HG03439 (cell line): ENCODE measurements around the gene TREML1.
"Not testable (repeated sequence)": the region's sequence is repeated elsewhere in the genome, so short reads cannot be mapped to it uniquely, and the experiment has no call there.

Experiments used
- ATAC-seq: cut with Tn5 transposase; IDR thresholded peaks from one replicate; pipeline ENCODE4 v1.9.1; 2021; ENCODE audit warnings: mild to moderate bottlenecking, moderate library complexity; ENCODE audit not compliant: unreplicated experiment

The TREML1 gene, protein sequence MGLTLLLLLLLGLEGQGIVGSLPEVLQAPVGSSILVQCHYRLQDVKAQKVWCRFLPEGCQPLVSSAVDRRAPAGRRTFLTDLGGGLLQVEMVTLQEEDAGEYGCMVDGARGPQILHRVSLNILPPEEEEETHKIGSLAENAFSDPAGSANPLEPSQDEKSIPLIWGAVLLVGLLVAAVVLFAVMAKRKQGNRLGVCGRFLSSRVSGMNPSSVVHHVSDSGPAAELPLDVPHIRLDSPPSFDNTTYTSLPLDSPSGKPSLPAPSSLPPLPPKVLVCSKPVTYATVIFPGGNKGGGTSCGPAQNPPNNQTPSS

DNA sequence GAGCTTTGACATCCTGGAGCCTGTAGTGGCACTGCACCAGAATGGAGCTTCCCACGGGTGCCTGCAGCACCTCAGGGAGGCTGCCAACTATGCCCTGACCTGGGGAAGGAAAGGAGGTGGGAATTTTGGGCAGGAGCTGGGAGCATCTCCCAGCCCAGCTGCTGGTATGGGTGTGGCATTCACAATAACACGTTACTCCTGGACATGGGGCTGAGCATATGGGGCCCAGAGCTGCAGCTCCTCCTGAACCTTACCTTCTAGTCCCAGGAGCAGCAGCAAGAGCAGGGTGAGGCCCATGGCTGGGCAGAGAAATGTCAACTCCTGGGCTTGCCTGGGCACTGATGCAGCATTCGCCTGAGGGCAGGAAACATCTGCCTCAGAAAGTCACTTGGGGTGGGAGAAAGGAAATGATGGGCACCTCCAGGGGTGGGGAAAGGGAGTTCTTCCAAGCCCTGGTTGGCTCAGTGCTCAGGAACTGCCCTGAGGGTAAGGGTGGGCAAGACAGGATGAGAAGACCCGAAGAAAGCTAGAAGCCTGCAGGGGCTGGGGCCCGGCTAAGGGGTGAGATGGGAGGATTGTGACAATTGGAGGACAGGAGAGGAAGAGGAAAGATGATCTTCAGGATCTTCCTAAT, at the start of gene TREML1:
Gene TREML1, minus strand, starts transcription at position 356 of the 634 bp plus-strand sequence. Its CDS starts 59 bp downstream, at position 297.
- ATAC-seq, result no peak

DNA sequence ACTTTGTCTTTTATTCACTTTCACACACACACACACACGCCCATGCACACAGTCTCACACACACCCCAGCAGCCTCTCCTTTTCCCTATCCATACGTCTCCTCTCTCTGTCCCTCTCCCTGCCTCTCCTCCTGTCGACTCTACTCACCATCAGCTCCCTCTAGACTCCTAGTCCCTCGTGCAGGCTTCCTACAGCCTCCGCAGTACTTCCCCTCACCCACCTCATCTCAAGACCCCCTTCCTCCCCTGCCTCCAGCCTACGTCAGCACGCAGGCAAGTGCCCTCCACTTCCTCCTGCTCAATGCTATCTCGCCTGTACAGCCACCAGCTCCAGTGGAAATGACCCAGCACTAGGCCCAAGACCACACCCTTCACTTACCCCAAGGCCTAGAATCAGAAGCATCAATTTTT, 47.6 kb upstream of the TREML1 start:
- no peak for ATAC-seq

DNA sequence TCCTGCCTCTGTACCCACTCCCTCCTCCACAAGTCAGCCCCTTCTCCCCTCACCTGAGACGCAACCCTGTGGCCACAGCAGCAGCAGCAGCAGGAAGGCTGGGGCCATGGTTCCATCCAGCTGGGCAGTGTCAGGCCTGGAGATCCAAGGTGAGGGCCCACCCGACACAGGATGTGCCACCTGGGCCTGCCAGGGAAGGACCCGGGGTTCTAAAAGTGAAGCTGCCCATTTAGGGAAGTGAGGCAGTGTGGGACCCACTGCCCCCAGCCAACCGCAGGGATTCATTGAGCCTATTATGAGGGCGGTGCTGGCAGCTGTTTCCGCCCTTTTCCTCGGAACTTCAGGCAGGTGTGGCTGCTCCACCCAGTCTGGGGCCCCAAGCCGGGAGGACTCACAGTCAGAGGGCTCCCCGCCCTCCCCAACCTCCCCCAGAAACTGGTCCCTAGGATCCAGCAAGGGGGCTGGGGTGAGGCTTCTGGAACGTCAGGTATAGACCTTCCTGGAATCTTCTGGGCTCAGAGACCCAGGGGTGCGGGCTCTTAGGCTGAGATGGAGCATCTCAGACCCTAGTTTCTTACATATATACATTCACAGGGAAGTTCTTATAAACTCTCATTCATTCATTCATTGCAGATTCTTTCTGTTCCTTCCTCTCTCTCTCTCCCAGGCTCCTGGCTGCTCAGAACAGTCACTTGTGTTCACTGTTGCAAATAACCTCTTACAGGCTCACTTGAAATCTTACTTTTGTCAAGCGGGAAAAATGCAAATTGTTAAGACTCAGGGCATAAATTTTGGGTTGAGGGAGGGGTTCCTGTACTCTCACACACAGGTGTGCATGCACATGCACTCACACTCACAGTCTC, 47.0 kb upstream of the TREML1 start, which contains the start of gene TREML2:
Gene TREML2, minus strand, starts transcription at position 249 of the 863 bp plus-strand sequence. Its CDS starts 141 bp downstream, at position 108.
- no peak for ATAC-seq

DNA sequence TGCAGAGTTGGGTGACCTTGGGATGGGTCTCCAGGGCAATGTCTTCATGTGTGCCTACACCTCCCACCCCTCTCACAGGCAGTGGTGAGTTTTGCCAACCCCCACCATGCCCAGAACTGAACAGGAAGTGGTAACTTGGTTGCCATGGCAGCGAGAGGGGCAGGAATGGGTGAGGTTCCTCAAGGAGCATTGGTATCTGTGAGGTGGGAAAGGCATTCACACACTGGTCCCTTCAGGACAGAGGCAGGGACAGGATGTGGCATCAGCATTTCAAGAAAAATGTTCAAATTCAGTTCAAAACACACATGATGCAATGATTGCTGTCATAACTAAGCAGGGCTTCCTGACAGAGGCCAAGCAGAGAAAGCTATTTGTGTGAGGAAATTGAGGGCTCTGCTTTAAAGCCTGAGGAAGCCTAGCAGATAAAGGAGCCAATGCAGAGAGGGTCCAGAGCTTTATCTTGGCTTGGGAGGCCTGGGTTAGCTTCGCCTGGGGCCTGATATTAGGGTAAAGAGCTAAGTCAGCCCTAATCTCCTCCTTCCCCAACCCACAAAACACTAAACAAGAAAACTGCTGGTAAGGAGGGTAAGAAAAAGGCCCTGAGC, 46.3 kb upstream of the TREML1 start:
- ATAC-seq, result no peak

DNA sequence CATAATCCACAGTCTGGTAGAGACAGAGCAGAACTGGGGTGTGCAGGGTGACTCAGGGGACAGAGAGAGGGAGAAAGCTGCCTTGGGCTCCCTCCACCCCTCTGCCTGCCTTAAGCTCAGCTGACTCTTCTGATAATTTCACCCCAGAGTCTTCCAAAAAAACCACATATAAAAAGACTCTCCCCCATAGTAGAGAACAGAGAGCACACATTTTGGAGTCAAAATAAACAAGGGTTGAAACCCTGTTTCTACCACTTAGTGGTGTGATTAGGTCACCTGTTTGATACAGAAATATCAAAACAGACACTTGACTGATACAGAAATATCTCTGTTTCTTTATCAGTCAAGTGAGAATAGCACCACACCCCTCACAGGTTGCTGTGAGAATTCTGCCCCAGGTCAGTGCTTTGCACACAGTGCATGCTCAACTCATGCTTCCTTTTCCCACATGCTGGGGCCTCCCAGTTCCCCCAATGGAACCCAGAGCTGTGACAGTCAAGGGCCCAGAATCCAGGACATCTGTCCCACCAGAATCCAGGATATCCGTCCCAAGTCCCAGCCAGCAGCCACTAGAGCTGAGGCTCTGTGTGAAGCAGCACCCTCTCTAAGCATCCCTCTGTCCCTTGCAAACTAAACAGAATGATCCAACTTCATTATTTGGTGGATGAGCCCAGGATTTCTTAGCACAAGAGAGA, 45.6 kb upstream of the TREML1 start:
- no peak for ATAC-seq

DNA sequence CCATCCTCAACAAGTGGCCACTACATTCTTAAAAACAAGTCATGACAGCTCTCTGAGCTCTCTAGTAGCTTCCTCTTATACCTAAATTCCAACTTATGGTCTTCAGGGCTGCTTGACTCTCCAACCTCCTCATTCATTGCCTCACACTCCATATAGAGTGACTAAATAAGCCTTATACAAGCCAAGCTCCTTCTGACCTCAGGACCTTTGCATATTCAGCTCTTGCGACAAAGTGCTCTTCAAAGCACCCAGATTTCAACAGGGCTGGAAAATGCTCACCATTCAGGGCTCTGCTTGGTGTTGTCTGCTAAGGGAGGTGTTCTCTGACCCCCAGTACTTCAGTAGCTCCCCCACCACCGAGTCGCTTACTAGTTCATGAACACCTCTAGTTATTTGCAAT, 43.1 kb upstream of the TREML1 start:
- ATAC-seq, result no peak

DNA sequence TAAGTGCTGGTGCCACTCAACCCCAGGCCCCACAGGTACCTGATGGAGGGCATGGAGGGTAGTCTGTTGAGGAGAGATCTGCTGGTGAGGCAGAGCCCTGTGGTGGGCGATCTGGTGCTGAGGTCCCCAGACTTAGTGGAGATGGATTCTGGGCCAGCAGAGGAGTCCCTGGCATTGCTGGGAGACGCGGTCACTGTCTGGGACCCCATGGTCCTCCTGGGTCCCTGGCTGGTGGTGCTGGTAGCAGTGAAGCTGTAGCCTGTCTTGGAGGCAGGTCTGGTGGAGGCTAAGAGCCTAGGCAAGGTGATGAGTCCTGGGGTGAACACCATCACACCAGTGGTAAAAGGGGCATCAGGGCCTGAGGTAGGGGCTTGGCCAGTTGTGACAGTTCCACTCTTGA, 40.2 kb upstream of the TREML1 start:
- no peak for ATAC-seq

DNA sequence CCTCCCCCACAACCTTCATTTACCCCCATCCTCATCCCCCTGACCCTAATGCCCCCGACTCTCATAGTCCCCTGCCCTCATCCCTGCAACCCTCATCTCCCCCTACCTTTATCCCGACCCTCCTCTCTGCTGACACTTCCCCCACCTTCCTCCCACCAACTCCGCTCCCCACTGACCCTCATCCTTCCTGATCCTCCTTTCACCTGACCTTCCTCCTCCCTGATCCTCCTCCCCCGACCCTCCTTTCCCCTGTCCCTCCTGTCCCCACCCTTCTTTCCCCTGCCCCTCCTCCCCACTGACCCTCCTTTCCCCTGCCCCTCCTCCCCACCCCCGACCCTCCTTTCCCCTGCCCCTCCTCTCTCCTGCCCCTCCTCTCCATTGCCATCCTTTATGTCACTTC, 39.7 kb upstream of the TREML1 start:
- no peak for ATAC-seq

DNA sequence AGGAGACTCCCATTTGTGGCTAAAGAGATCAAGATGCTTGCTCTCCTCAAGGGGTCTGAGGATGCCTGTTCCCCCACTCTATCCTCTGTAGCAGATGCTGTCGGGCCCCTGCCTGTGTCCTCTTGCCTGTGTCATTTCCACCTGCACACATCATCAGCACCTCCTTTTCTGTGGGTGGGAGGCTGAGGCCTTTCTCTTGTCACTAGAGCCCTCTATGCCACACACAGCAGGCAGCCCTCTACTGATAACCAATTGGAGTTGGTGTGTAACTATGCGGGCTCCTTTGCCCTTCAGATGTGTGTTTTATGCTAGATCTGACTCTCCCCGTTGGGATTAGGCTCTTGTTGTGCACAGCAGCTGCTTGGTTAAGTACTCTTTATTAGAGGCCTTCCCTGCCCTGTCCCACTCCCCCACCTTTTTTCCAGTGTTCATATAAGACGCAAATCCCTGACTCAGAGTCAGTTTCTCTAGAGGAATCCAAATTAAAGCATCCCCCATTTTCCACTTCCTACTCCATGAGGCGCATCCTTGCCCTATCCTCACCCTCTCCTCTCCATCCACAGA, 39.1 kb upstream of the TREML1 start:
- no peak for ATAC-seq

DNA sequence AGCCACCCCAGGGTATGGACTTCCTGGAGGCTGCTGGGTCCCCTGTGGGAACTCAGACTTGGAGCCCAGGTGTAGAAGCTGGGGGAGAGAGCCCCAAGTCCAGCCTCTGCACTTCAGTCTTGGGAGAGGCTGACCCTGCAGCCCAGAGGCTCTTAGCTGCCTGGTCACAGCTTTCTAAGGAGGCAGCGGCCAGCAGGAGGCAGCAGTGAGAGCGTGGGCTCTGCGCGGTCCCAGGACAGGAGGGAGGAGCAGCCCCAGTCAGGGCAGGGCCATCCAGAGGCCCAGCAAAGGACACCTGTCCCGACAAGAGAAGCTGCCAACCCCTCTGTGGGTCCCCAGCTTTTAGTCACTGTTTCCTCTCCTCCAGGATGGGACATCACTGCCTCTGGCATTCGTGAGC, 37.4 kb upstream of the TREML1 start:
- no peak for ATAC-seq

DNA sequence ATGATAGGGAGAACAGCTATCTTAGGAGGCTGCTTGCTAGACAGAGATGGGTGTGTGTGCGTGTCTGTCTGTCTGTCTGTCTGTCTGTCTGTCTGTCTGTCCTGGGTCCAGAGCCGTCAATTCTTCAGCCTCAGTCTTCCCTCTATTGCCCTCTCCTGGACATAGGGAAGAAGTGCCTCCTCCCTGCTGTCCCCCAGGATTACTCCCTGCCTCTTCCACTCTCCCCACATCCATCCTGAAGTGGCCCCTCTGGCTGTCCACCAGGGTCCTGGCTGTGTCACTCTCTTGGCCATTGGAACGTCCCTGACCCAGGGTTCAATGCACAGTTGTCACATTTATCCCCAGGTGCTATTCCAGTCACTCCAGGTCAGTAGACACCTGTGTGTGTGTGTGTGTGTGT, 36.6 kb upstream of the TREML1 start:
- ATAC-seq, result no peak

DNA sequence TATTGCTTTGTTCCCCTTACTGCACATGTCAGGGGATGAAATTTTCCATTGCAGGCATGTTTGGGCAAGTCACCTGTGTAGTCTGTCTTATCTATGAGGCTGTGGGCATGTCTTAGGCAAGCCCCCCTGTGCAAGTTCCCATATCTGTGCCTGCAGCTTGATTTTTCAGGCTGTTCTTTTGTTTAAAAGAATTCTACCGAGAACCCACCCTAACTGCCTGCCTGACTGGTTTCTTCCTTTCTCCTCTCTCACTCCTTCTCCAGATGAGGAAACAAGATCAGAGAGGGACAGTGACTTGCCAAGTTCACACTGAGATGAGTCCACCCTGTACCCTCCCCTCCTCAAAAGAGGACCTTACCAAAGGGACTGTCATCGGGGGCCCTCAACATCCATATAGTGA, 35.8 kb upstream of the TREML1 start:
- no peak for ATAC-seq

DNA sequence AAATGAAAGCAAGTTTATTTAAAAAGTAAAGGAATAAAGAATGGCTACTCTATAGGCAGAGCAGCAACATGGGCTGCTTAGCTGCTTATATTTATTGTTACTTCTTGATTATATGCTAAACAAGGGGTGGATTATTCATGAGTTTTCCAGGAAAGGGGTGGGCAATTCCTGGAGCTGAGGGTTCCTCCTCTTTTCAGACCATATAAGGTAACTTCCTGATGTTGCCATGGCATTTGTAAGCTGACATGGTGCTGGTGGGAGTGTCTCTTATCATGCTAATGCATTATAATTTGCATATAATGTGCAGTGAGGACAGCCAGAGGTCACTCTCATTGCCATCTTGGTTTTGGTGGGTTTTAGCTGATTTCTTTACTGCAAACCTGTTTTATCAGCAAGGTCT, 34.9 kb upstream of the TREML1 start:
- not testable (repeated sequence) for ATAC-seq

DNA sequence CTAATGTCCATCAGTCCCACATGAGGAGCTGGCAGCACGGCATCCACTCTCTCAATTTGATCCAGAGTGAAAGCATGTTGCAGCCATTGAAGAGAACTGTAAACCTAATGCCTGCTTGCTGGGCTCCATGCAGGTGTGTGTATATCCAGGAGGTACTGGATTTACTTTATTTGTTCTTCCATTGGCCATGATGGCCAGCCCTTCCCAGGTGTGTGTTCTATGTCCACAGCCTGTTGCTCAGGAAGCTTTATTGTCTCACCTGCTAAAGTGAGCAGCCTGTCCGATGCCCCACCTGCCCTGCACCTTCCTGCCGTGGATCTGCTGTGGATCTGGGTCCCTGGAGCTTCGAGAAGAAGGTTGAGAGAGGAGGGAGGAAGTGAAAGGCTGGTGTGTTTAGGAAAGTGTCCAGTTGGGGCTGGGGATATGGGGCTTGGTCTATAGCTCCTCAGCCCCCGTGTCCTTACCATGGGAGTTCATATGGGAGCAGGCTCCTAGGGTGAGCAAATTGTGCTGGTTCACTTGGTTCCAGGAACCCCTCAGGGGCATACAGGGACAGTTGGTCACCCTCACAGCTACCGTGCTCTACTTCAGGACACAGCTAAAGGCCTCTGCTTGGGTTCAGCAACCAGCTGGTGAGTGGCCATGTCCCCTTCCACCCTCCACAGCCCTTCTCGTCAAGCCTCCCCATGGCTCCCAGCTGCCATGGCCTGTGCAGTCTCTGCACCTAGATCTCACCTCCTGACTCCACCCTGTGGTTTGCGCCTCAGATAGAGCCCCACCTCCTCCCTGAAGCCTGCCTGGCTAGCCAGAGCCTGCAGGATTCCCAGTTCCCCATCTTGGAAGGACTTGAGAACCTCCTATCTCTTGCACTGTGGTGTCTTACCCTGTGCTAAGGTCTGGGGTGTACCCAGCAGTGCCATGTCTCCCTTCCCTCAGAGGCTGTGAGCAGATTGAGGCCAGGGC, 34.1 kb upstream of the TREML1 start:
- ATAC-seq, result no peak

DNA sequence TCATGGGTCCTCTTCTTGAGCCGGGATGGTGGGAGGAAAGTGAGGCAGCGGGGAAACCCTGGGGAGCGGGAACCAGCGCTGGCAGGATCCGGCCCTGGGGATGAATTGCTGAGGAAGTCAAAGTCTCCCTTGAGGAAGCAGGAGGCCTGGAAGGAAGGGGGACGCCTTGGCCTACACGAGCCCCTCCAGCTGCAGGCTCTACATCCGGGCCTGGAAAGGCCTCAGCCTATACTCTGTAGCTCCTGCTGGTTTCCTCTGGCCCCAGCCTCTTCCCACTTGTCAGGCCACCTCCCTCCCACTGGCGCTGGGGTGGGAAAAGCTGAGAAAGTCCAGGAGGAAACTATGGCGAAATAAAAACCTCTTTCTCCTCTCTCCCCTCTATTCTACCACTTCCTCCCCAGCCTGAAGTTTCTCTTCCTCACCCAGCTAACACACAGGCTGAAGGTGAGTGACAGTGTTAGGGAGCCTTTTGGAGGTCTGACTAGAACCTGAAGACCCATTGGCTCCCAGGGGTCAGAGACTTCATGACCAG, 31.9 kb upstream of the TREML1 start:
- no peak for ATAC-seq

DNA sequence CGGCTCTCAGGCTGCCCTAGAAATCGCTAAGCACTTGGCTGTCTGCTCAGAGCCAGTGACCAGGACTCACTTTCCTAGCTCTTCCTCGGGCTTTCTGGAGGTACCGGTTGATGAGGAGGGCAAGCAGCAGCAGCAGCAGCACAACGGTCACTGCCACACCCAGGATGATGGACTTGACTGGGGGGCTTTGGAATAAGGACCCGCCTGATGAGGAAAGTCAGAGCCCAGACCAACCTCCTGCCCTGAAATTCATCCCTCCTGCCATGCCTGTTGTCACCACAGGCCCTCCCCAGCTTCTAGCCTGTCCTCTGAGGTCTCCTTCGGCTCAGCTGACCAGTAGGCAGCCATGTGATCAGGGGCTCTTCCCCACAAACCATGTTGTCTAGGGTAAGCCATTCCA, 30.6 kb upstream of the TREML1 start:
- no peak for ATAC-seq

DNA sequence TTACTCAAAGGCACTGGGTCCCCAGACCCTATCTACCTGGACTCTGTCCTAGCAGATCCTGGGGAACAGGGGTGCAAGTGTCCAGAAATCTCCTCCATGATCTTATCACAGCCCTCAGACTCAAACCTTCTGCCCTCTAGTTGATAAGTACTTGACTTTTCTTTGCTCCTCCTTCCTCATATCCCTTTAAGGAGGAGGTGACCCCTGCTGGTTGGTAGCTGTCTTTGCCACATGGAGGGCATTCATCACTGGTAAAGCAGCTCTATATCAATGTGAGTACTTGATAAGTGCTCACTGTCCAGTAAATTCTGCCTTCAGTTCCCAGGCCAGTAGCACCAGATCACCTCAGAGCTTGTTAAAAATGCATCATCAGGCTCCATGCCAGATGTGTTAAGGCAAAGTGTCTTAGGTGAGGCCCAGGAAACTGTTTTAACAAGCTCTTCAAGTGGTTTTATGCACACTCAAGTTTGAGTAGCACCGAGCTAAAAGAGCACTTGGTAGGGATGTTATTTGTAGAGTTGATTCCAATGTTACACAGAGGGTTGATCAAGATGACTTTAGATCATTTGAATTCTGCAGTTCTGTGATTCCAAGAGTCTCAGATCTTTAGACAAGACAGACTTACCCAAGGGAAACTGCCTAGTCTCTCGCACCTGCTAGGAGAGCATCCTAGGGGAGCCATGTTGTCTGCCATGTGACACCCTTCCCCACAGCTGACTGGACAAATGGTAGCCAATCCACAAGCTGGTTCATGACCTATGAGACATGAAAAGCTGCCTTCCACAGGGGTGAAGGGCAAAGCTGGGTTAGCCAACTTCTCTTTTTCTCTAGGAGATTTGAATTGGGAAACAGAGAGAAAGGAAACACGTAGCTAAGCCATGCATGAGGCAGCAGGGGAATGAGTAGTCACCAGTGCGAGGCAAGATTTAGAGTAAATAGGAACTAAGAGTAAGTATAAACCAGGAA, 28.2 kb upstream of the TREML1 start:
- no peak for ATAC-seq

DNA sequence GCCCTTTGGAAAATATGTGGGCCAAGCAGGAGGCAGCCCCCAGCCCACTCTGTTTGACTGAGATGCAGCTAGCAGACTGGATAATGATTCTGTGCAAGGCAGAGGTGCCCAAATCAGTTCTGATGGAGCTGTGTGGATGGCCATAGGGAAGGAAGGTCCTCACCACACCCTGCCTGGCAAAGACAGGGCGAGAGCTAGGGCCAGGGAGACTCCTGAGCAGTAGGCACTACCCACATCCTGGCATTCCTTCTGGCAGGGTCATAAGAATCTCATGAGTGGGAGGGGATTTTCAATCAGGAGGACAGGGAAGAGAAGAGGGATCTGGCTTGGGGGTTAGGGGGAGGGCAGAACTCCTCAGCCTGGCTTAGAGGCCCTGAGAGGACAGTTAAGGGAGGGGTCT, 27.4 kb upstream of the TREML1 start:
- no peak for ATAC-seq
